Ectodermal cell (in vitro differentiated cells): ENCODE data around the gene SLC50A1.
"Not testable (repeated sequence)": the region's sequence is repeated elsewhere in the genome, so short reads cannot be mapped to it uniquely, and the experiment has no call there.

Experiments used
- H3K27ac ChIP-seq: 2 replicates; pipeline ENCODE4 v1.7.0; 2013; ENCODE audit warnings: mild to moderate bottlenecking, low read depth, low read length; ENCODE audit not compliant: insufficient read depth, poor library complexity, severe bottlenecking
- H3K27me3 ChIP-seq: 2 replicates; pipeline ENCODE4 v1.7.0; 2013; ENCODE audit warnings: mild to moderate bottlenecking, low read length; ENCODE audit not compliant: insufficient read depth, control insufficient read depth, poor library complexity, severe bottlenecking
- H3K36me3 ChIP-seq: one replicate; pipeline ENCODE4 v1.7.0; 2013; ENCODE audit warnings: low read length; ENCODE audit not compliant: control insufficient read depth, insufficient read depth
- H3K4me1 ChIP-seq: one replicate; pipeline ENCODE4 v1.7.0; 2013; ENCODE audit warnings: low read length; ENCODE audit not compliant: control insufficient read depth, insufficient read depth
- H3K4me3 ChIP-seq: 2 replicates; pipeline ENCODE4 v1.7.0; 2013; ENCODE audit warnings: low read depth, low read length, control low read depth; ENCODE audit not compliant: insufficient read depth
- H3K9me3 ChIP-seq: 2 replicates; pipeline ENCODE4 v1.7.0; 2013; ENCODE audit warnings: mild to moderate bottlenecking, low read length, moderate library complexity; ENCODE audit not compliant: control insufficient read depth
- WGBS, 2 experiments: methylation state at CpG; one replicate each; pipeline ENCODE4 v1.1.7; 2013; ENCODE audit warnings: missing lambda C conversion rate in 2 of 2; 5-methylcytosine and 5-hydroxymethylcytosine counted together

The SLC50A1 gene

DNA sequence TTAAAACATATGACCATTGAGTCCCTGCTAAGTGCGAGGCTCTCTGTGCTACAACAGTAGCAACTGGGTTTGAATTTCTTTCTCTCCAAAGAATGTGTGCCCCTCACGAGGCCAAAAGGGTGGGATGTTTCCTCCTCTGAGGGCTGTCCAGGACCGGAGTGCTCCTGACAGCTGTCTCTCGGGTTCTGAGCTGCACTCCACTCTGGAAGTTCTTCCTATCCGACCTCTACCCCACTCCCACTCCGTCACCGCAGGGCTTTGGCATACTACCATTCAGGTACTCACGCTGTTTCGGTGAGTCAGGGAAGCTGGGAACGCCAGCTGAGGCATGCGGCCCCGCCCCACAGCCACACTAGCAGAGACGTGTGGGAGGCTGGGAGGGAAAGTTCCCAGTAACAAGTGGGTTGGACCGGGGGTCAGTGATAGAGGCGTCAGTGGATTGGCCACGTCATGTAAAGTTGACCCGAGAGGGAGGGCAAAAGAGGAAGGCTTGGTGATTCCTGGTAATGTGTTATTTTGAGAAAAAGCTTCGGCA lies 705 bp upstream of the SLC50A1 start:
- H3K27me3 ChIP-seq, result peaks cover 9% of the 10 kb centered on the region
- peak overlapping the region; percentile 57 for H3K4me3 ChIP-seq
- no peaks in the 10 kb centered on the region for H3K36me3 ChIP-seq
- WGBS, 2 experiments, result 8 to 10% methylated on average over 18 of the region's 18 CpGs
- no peak overlapping the region for H3K27ac ChIP-seq
- H3K4me1 ChIP-seq, result peaks cover 18% of the 10 kb centered on the region
- no peaks in the 10 kb centered on the region for H3K9me3 ChIP-seq

DNA sequence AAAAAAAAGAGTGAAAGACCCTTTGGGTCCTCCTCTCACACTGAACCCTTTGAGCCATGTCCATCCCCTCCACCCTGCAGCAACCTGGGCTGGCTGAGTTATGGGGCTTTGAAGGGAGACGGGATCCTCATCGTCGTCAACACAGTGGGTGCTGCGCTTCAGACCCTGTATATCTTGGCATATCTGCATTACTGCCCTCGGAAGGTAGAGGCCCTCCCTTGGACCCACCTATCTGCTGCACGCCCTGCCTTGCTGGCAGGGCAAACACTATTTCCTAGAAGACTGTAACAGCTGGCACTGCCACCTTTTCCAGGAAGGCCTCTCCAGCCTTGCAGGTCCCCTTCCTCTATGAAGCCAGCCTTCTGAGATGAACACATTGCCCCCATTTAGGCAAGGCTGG lies 1.1 kb downstream of the SLC50A1 start:
- Histone ChIP-seq H3K4me1 (peaks cover 9% of the 10 kb centered on the region), H3K4me3 (peak overlapping the region; percentile 57), H3K27ac (peak overlapping the region; percentile 42), H3K27me3 (peaks cover 8% of the 10 kb centered on the region), H3K9me3 (no peaks in the 10 kb centered on the region), H3K36me3 (no peaks in the 10 kb centered on the region)
- 50 to 60% methylated on average over 6 of the region's 6 CpGs for WGBS, 2 experiments

DNA sequence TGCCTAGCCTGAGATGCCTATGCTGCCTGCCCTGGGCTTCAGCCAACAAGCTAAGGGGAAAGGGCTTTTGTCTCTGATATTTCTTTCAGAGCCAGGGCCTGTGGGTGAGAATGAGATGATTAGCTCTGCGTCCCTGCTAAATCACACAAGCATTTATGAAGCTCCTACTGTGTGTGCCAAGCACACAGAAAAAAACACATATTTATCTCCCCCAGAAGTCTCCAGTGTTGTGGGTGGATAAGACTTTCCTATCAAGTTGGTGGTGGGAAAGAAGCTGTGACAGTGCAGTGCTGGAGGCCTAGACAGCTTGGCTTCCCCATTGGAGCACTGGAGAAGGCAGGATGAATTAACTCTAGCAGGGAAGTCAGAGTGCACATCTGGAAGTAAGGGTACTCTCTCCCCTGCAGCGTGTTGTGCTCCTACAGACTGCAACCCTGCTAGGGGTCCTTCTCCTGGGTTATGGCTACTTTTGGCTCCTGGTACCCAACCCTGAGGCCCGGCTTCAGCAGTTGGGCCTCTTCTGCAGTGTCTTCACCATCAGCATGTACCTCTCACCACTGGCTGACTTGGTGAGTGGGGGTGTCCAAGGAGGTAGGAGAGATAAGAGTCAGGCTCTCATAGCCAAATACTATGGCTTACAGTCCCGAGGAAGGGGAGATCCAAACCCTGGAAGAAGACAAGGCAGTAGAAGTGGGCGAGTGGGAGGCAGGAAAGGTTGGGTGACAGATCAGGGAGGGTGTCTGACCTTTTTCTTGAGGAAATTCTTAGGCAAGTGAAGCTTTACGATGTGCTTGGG lies 1.7 kb downstream of the SLC50A1 start:
- no peaks in the 10 kb centered on the region for H3K36me3 ChIP-seq
- WGBS, 2 experiments, result 94% methylated on average over 6 of the region's 6 CpGs
- peak overlapping the region; percentile 57 for H3K4me3 ChIP-seq

DNA sequence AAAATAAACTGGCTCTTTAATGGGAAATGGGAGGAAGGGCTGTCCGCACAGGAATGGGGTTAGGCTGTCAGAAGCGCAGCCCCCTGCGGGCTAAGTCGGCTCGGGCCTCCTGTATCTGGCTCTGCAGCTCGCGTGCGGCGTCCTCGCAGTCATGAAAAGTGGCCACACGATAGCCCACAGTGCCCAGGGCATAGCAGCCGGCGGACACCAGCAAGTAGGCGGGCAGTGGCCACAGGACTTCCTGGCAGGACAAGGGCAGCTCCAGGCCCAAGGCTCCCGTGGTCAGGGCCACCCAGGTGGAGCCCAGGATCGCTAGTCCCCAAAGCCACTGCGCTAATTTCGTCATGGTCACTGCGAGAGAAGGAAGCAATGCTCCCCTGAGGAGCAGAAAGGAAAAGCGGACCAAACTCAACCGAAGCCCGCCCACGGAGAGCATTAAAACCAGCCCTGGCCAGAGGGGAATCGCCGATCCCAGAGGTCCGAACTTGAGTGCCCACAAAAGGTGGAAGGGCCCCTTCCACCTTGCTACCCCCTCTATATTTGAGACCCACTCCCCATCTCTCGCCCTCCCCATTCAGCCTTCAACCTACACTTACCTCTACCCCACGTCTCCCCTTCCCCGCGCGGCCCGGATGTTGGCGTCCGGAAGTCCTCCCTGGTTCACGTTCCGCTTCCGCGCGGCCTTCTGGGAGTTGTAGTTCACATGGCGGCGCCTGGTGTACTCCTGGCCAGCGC lies 4.4 kb downstream of the SLC50A1 start, which contains the start of gene DPM3:
Gene DPM3, minus strand, starts transcription at position 637 of the 735 bp plus-strand sequence. Its CDS starts 291 bp downstream, at position 346.
- H3K36me3 ChIP-seq, result no peaks in the 10 kb centered on the region
- WGBS, 2 experiments, result 1% methylated on average over 42 of the region's 42 CpGs
- no peaks in the 10 kb centered on the region for H3K9me3 ChIP-seq
- H3K27ac ChIP-seq, result peak within 1 kb of the TSS; percentile 18
- peaks cover 4% of the 10 kb centered on the region for H3K4me1 ChIP-seq
- H3K27me3 ChIP-seq, result peaks cover 8% of the 10 kb centered on the region
- H3K4me3 ChIP-seq, result peak within 1 kb of the TSS; percentile 97

More for the DNA sequence above, 1.7 kb downstream of the SLC50A1 start:
- Histone ChIP-seq H3K4me1 (peaks cover 9% of the 10 kb centered on the region), H3K27me3 (peaks cover 8% of the 10 kb centered on the region), H3K9me3 (no peaks in the 10 kb centered on the region), H3K27ac (no peak overlapping the region)

DNA sequence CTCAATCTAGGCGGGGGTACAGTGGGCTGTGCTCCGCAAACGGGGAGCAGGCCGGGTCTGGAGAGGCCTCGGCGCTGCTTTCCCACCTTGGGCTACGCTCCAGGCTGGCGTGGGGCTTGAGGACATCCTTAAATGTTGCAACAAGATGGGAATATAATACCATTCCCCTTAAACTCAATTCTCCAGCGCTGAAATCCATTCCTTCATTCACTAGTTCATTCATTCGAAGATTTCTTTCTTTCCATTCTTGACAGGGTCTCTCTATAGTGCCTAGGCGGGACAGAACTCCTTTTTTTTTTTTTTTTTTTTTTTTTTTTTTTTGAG lies 4.9 kb downstream of the SLC50A1 start:
- H3K4me3 ChIP-seq, result peak overlapping the region; percentile 97
- no peaks in the 10 kb centered on the region for H3K36me3 ChIP-seq
- no peak overlapping the region for H3K27ac ChIP-seq
- H3K27me3 ChIP-seq, result peaks cover 8% of the 10 kb centered on the region
- H3K4me1 ChIP-seq, result peaks cover 4% of the 10 kb centered on the region
- WGBS, 2 experiments, result 9 to 10% methylated on average over 11 of the region's 11 CpGs
- H3K9me3 ChIP-seq, result no peaks in the 10 kb centered on the region

DNA sequence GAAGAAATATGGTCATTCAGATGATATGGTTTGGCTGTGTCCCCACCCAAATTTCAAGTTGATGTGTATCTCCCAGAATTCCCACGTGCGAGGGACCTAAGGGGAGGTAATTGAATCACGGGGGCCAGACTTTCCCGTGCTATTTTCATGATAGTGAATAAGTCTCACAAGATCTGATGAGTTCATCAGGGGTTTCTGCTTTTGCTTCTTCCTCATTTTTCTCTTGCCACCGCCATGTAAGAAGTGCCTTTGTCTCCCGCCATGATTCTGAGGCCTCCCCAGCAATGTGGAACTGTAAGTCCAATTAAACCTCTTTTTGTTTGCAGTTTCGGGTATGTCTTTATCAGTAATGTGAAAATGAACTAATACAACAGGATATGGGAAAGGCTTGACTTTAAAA lies 6.1 kb downstream of the SLC50A1 start:
- Histone ChIP-seq H3K9me3 (no peaks in the 10 kb centered on the region), H3K4me1 (peaks cover 3% of the 10 kb centered on the region), H3K36me3 (no peaks in the 10 kb centered on the region), H3K27ac (no peak overlapping the region), H3K4me3 (no peak overlapping the region), H3K27me3 (peaks cover 8% of the 10 kb centered on the region)
- WGBS, 2 experiments, result 85 to 86% methylated on average over 7 of the region's 7 CpGs

DNA sequence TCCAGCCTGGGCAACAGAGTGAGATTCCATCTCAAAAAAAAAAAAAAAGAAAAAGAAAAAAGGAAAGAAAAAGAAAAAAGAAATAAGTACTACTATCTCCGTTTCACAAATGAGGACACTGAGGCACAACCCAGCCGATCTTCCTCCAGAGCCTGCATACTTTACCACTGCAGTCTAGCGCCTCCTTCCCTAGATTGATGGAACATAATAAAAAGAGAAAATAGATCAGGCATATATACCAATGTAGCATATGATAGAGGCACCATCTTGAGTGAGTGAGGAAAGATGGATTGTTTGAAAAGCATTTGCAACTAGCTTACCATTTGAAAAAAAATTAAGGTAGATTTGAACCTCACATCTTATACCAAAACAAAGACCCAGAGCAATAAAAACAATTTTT lies 9.8 kb downstream of the SLC50A1 start:
- Histone ChIP-seq H3K27ac (no peak overlapping the region), H3K4me1 (no peaks in the 10 kb centered on the region), H3K36me3 (no peaks in the 10 kb centered on the region), H3K4me3 (no peak overlapping the region), H3K9me3 (no peaks in the 10 kb centered on the region), H3K27me3 (peaks cover 8% of the 10 kb centered on the region)
- WGBS, 2 experiments, result 90 to 100% methylated on average over 2 to 3 of the region's 3 CpGs

DNA sequence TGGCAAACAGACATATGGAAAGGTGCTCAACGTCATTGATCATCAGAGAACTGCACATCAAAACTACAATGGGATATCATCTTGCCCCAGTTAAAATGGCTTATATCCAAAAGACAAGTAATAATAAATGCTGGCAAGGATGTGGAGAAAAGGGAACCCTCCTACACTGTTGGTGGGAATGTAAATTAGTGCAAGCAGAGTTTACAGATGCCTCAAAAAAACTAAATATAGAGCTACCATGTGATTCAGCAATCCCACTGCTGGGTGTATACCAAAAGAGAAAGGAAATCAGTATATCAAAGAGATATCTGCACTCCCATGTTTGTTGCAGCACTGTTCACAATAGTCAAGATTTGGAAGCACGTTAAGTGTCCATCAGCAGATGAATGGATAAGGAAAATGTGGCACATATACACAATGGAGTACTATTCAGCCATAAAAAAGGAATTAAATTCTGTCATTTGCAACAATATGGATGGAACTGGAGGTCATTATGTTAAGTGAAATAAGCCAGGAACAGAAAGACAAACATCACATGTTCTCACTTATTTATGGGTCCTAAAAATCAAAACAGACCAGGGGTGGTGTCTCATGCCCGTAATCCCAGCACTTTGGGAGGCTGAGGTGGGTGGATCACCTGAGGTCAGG lies 20.5 kb downstream of the SLC50A1 start:
- WGBS, 2 experiments, result 50 to 77% methylated on average over 3 of the region's 3 CpGs
- not testable (repeated sequence) for H3K4me1 ChIP-seq, H3K27me3 ChIP-seq, H3K36me3 ChIP-seq, H3K27ac ChIP-seq, H3K4me3 ChIP-seq, H3K9me3 ChIP-seq

DNA sequence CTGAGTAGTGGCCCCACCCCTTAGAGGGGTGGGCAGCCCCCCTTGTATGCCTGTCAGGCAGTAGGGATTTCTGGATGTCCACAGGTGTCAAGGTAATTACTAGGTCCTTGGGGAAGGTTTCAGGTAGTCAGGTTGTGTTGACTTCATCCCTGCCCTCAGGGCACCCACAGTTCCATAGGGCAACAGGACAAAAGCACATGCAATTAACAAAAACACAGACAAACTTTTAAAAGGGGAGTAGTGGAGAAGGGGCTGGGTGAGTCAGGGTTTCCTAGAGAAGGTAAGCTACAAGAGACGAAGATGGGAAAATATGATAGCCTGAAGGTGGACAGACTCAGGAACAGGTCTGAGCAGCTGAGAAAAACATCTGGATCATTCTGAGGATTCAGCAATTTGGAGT lies 23.3 kb downstream of the SLC50A1 start:
- no peaks in the 10 kb centered on the region for H3K27me3 ChIP-seq
- H3K9me3 ChIP-seq, result no peaks in the 10 kb centered on the region
- no peaks in the 10 kb centered on the region for H3K36me3 ChIP-seq
- no peak overlapping the region for H3K27ac ChIP-seq
- 85 to 92% methylated on average over 1 of the region's 1 CpG for WGBS, 2 experiments
- no peak overlapping the region for H3K4me3 ChIP-seq
- H3K4me1 ChIP-seq, result no peaks in the 10 kb centered on the region

DNA sequence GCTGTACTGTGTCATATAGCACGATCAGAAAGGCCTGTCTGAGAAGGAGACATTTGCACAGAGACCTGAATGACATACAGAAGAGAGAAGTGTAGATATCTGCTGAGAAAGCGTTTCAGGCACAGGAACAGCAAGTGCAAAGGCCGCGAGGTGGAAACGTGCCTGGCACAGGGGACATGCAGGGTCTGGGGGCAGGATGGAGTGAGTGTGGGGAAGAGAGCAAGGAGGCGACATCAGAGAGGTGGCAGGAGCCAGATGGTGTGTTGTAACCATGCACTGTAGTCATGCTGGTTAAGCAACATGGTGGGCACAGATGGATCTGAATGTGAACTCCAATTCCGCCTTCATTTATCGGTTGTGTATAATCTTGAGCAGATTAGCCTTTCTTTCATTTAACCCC lies 24.5 kb downstream of the SLC50A1 start:
- Histone ChIP-seq H3K9me3 (no peaks in the 10 kb centered on the region), H3K36me3 (no peaks in the 10 kb centered on the region), H3K27ac (no peak overlapping the region), H3K4me3 (no peak overlapping the region), H3K27me3 (no peaks in the 10 kb centered on the region), H3K4me1 (no peaks in the 10 kb centered on the region)
- WGBS, 2 experiments, result 92% methylated on average over 8 of the region's 8 CpGs
